ENCODE measurements around the gene RAB41.
"Not testable (repeated sequence)": the region's sequence is repeated elsewhere in the genome, so short reads cannot be mapped to it uniquely, and the experiment has no call there.

RAB41 gene

GRCh38 chrX:70281951-70282350 lies at the start of gene RAB41:
RAB41 (plus strand) TSS chrX:70282172; CDS start chrX:70282218, 46 bp downstream.
- no peak for DNase-seq

GRCh38 chrX:70234355-70234754 lies 47.6 kb upstream of the RAB41 start, which contains the start of gene AWAT1:
AWAT1 (plus strand) TSS chrX:70234655; CDS start chrX:70234696, 41 bp downstream.
- no peak for DNase-seq

- DNase-seq = no peak
Observed at GRCh38 chrX:70240751-70241150, 41.2 kb upstream of the RAB41 start.

GRCh38 chrX:70241501-70241900 lies 40.5 kb upstream of the RAB41 start:
- DNase-seq = no peak

GRCh38 chrX:70243601-70244000 lies 38.4 kb upstream of the RAB41 start:
- DNase-seq = peak; percentile 13

GRCh38 chrX:70244881-70245280 lies 37.1 kb upstream of the RAB41 start:
- no peak for DNase-seq

- DNase-seq = no peak
Observed at GRCh38 chrX:70247252-70247651, 34.7 kb upstream of the RAB41 start.

- no peak for DNase-seq
Observed at GRCh38 chrX:70252491-70252890, 29.5 kb upstream of the RAB41 start.

GRCh38 chrX:70253377-70254062 lies 28.5 kb upstream of the RAB41 start:
- DNase-seq = peak; percentile 8

GRCh38 chrX:70254063-70254400 lies 27.9 kb upstream of the RAB41 start:
- no peak for DNase-seq

GRCh38 chrX:70254909-70255308 lies 27.1 kb upstream of the RAB41 start:
- no peak for DNase-seq

- DNase-seq = peak; percentile 1
Observed at GRCh38 chrX:70255452-70255851, 26.5 kb upstream of the RAB41 start.

- no peak for DNase-seq
Observed at GRCh38 chrX:70257423-70258288, 24.3 kb upstream of the RAB41 start.

- no peak for DNase-seq
Observed at GRCh38 chrX:70260104-70260503, 21.9 kb upstream of the RAB41 start, which contains the start of gene P2RY4. P2RY4 (minus strand) TSS chrX:70260204; CDS start chrX:70259624, 580 bp downstream.

- peak; percentile 19 for DNase-seq
Observed at GRCh38 chrX:70262952-70263567, 18.9 kb upstream of the RAB41 start.

- no peak for DNase-seq
Observed at GRCh38 chrX:70264784-70265183, 17.2 kb upstream of the RAB41 start.

GRCh38 chrX:70268034-70268433 lies 13.9 kb upstream of the RAB41 start, which contains the start of gene ARR3:
ARR3 (plus strand) TSS chrX:70268334; CDS start chrX:70269386, 1,052 bp downstream.
- no peak for DNase-seq

- not testable (repeated sequence) for DNase-seq
Observed at GRCh38 chrX:70274029-70274428, 7.9 kb upstream of the RAB41 start.

- DNase-seq = no peak
Observed at GRCh38 chrX:70279081-70279480, 2.9 kb upstream of the RAB41 start.

GRCh38 chrX:70280573-70280972 lies 1.4 kb upstream of the RAB41 start:
- DNase-seq = no peak

GRCh38 chrX:70289168-70289792 lies 7.3 kb downstream of the RAB41 start:
- DNase-seq = no peak

GRCh38 chrX:70289793-70290770 lies 8.1 kb downstream of the RAB41 start, which contains the start of the genes KIF4A and PDZD11:
KIF4A (plus strand) TSS chrX:70290104; CDS start chrX:70290459, 355 bp downstream.
PDZD11 (minus strand) TSS chrX:70289927; CDS start chrX:70289341, 586 bp downstream.
- DNase-seq = peak; percentile 83

Measured in fibroblast of skin of right biceps (primary cell).